SK-N-DZ (cell line): ENCODE measurements around the gene ASCC1.
"Not testable (repeated sequence)": the region's sequence is repeated elsewhere in the genome, so short reads cannot be mapped to it uniquely, and the experiment has no call there.

ENCODE experiments used
- DNase-seq: peaks from one replicate; pipeline ENCODE4 v3.0.0-alpha.2; 2015; ENCODE audit warnings: low spot score

Gene ASCC1

GRCh38 chr10:72170263-72170662, 45.8 kb downstream of the ASCC1 start:
- DNase-seq, result no peak

DNA sequence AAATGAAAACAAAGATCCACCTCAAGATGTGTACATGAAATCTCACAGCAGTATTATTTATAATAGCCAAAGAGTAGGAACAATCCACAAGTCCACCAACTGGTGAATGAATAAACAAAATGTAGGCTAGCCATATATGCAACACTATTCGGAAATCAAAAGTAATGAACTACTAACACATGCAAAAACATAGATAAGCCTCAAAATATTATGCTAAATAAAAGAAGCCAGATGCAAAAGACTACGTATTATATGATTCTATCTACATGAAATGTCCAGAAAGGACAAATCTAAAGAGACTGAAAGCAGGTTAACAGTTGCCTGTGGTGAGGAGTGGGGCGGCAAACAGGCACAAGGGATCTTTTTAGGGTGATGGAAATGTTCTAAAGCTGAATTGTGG, 49.0 kb downstream of the ASCC1 start:
- no peak for DNase-seq

- no peak for DNase-seq
Observed at GRCh38 chr10:72164617-72165016, 51.5 kb downstream of the ASCC1 start.

DNA sequence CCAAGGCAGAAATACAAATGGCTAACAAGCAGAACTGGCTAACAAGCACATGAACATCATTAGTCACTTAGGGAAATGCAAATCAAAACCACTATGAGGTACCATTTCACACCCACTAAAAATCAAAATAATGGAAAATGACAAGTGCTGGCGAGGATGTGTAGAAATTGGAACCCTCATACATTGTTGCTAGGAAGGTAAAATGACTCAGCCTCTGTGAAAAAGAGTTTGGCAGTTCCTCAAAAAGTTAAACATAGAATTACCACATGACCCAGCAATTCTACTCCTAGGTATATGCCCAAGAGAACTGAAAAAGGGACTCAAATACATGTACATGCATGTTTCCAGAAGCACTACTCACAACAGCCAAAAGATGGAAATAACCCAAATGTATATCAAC, 53.1 kb downstream of the ASCC1 start:
- DNase-seq, result no peak

GRCh38 chr10:72158176-72158575, 57.9 kb downstream of the ASCC1 start:
- no peak for DNase-seq

DNA sequence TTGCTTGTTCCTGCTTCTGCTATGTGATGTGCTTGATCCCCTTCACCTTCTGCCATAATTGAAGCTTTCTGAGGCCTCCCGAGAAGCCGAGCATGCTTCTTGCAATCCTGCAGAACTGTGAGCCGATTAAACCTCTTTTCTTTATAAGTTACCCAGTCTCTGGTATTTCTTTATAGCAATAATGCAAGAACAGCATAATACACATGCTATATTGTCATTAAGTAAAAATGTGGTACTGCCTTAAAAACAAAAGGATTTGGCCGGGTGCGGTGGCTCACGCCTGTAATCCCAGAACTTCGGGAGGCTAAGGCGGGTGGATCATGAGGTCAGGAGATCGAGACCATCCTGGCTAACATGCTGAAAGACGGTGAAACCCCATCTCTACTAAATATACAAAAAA, 59.9 kb downstream of the ASCC1 start:
- no peak for DNase-seq

GRCh38 chr10:72152286-72152685, 63.8 kb downstream of the ASCC1 start:
- no peak for DNase-seq

GRCh38 chr10:72150746-72151478, 65.2 kb downstream of the ASCC1 start:
- not testable (repeated sequence) for DNase-seq

- not testable (repeated sequence) for DNase-seq
Observed at GRCh38 chr10:72147324-72147584, 68.8 kb downstream of the ASCC1 start.

DNA sequence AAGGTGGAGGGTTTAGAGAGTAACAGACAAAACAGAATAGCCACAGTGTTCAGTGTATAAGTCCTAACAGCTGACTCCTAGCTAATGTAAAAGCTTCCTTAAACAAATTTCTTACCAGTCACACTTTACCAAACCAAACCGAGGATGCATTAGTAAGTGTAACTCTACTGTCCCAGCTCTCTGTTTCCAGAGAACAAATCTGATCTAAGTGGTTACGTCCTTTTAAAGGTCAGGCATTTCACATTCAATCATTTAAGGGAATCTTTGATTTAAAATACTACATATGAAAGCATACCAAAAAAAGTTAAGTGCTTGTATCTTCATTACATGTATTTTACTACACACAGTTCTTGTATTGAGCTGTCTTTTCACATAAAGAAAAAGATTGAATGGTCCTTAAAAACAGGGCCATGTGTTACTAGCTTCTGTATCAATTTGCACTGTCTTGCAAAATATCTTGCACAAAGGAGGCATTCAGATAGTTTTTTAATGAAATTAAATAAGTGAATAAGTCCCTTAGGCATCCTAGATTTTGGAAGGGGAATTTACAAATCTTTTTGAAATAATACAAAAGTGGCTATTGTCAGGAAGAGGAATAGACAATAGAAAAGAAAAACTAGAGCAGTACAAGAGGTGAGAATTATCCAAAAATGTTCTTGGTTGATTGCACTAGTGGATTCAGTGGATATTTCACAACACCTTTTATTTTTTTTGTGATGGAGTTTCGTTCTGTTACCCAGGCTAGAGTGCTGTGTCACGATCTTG, 69.3 kb downstream of the ASCC1 start:
- no peak for DNase-seq

- no peak for DNase-seq
Observed at GRCh38 chr10:72146071-72146470, 70.0 kb downstream of the ASCC1 start.

- DNase-seq, result no peak
Observed at GRCh38 chr10:72145657-72146056, 70.4 kb downstream of the ASCC1 start.

DNA sequence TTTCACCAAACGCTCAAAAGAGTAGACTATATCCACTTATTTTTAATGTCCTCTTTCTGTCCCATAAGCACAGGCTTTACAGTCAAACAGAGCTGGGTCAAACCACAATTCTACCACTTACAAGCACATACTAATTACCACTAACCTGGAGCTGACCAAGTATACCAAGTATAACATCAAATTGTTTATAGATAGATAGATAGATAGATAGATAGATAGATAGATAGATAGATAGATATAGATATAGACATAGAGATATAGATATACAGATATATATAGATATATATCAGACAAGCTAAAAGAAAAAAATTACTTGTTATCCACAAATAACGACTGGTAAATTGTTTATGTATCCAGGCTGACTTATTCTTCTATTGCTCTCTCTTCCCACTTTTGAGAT, 75.2 kb downstream of the ASCC1 start:
- DNase-seq, result no peak

GRCh38 chr10:72140174-72140573, 75.9 kb downstream of the ASCC1 start:
- no peak for DNase-seq

DNA sequence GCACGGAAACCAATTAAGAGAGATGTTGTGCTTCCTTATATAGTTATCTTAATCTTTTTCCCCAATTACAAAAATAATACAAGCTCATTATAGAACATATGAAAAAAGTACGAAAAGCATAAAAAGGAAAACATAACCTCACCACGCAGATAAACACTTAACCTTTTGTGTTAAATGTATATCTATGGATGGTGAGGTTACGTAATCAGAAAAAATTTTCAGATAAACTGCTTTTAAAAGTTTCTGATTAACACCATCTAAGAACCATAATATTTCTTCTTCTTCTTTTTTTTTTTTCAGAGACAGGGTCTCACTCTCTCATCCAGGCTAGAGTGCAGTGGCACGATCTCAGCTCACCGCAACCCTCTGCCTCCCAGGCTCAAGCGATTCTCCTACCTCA, 78.5 kb downstream of the ASCC1 start:
- no peak for DNase-seq

DNA sequence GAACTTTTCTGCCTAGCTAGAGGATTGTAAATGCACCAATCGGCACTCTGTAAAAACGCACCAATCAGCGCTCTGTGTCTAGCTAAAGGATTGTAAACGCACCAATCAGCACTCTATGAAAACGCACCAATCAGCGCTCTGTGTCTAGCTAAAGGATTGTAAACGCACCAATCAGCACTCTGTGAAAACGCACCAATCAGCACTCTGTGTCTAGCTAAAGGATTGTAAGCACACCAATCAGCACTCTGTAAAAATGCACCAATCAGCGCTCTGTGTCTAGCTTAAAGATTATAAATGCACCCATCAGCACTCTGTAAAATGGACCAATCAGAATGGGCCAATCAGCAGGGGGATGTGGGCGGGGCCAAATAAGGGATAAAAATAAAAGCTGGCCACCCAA, 79.9 kb downstream of the ASCC1 start:
- DNase-seq, result not testable (repeated sequence)

GRCh38 chr10:72134785-72135767, 81.0 kb downstream of the ASCC1 start:
- DNase-seq, result no peak

DNA sequence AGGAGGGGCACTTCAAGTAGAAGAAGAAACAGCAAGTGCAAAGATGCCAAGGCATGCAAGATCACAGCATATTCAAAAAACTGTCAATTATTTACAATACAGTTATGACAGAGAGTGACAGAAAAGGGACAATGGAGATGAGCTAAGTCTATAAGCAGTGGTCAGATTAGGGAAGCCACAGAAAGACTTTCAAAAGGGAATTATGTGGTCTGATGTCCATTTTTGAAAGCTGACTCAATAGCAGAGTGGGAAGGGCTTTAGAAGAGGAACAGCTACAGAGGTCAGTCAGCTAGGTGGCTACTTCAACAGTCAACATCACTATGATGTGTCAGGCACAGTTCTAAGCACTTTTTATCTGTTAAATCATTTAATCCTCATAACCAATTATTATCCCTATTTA, 82.6 kb downstream of the ASCC1 start:
- no peak for DNase-seq

- no peak for DNase-seq
Observed at GRCh38 chr10:72132854-72133253, 83.2 kb downstream of the ASCC1 start.

DNA sequence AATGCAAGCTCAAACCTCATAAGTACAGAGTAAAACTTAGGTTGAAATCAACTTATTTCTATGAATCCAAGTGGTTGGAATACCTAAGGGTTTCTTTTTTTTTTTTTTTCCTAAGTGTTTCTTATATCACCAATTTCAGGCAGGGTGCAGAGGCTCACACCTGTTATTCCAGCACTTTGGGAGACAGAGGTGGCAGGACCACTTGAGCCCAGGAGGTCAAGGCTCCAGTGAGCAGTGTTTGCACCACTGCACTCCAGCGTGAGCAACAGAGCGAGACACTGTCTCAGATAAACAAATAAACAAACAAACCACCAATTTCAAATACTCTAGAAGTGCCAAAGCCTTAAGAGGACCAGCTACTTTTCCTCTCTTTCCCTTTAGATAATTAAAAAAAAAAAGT, 88.5 kb downstream of the ASCC1 start:
- DNase-seq, result no peak

GRCh38 chr10:72126872-72127232, 89.2 kb downstream of the ASCC1 start:
- no peak for DNase-seq

- DNase-seq, result peak; percentile 12
Observed at GRCh38 chr10:72126184-72126871, 89.7 kb downstream of the ASCC1 start.
